Mucosa of stomach (tissue), 1 donor: ENCODE measurements around the gene PIAS4.

Experiments
- H3K27me3 ChIP-seq: one replicate; pipeline ENCODE4 v1.7.0; 2013; ENCODE audit warnings: mild to moderate bottlenecking, low read length; ENCODE audit not compliant: control insufficient read depth, insufficient read depth
- H3K36me3 ChIP-seq: one replicate; pipeline ENCODE4 v1.7.0; 2013; ENCODE audit warnings: low read length; ENCODE audit not compliant: control insufficient read depth, insufficient read depth
- H3K4me1 ChIP-seq: one replicate; pipeline ENCODE4 v1.7.0; 2013; ENCODE audit warnings: mild to moderate bottlenecking, low read length; ENCODE audit not compliant: control insufficient read depth, insufficient read depth
- H3K4me3 ChIP-seq: one replicate; pipeline ENCODE4 v1.7.0; 2013; ENCODE audit warnings: low read length
- H3K9ac ChIP-seq: one replicate; pipeline ENCODE4 v1.7.0; 2013; ENCODE audit warnings: mild to moderate bottlenecking, low read length, moderate library complexity
- H3K9me3 ChIP-seq: one replicate; pipeline ENCODE4 v1.7.0; 2013; ENCODE audit warnings: mild to moderate bottlenecking, low read length, moderate library complexity; ENCODE audit not compliant: control insufficient read depth
- donor health status: Pancreatic carcinoma.

The PIAS4 gene

GRCh38 chr19:4065430-4066175 lies 58.1 kb downstream of the PIAS4 start:
- Histone ChIP-seq H3K36me3 (no peaks in the 10 kb centered on the region), H3K4me3 (no peak overlapping the region), H3K27me3 (no peaks in the 10 kb centered on the region), H3K4me1 (peaks cover 43% of the 10 kb centered on the region), H3K9ac (no peak overlapping the region), H3K9me3 (no peaks in the 10 kb centered on the region)

- Histone ChIP-seq H3K36me3 (no peaks in the 10 kb centered on the region), H3K9me3 (no peaks in the 10 kb centered on the region), H3K9ac (peak overlapping the region; percentile 81), H3K4me1 (peaks cover 38% of the 10 kb centered on the region), H3K4me3 (no peak overlapping the region), H3K27me3 (no peaks in the 10 kb centered on the region)
Measured at GRCh38 chr19:4066176-4066606, 58.7 kb downstream of the PIAS4 start.

DNA sequence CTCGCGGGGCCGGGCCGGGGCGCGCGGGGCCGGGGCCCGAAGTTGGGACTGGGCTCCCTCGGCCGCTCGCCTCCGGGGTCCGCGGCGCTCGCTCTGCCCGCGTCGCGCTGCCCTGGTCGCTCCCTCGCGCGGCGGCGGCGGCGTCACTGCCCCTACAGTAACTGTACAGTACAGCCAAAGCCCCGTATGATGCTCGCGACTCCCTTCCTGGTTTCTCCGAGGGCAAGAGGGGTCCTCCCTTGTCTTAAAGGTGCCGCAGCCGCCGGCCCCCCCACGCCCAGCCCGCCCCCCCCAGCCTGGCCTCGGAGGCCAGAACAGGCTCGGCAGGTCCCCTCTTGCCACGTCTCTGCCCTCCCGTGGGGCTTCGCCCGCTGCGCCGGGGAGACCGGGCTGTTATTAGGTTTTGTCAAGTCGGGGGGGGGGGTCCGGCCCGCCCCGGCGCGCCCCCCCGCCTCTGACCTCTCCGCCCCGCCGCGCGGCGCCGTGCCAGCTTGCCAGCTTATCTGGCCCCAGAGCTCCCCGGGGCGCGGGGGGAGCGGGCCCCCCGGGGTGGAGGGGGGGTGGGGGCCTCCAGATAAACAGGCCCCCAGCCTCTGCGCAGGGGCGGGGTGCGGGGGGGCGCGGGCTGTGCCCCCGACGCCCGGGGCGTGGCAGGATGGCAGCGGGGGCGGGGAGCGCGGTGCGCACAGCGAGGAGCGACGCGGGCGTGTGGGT lies 59.3 kb downstream of the PIAS4 start, which contains the start of gene ZBTB7A:
ZBTB7A (minus strand) TSS at position 218 of the 714 bp plus-strand sequence. CDS start 11,667 bp downstream, outside the sequence.
- Histone ChIP-seq H3K4me1 (peaks cover 31% of the 10 kb centered on the region), H3K36me3 (no peaks in the 10 kb centered on the region), H3K9ac (peak within 1 kb of the TSS; percentile 84), H3K9me3 (no peaks in the 10 kb centered on the region), H3K4me3 (peak within 1 kb of the TSS; percentile 36), H3K27me3 (no peaks in the 10 kb centered on the region)

GRCh38 chr19:4067396-4068046 lies 60.0 kb downstream of the PIAS4 start:
- Histone ChIP-seq H3K36me3 (no peaks in the 10 kb centered on the region), H3K27me3 (no peaks in the 10 kb centered on the region), H3K4me1 (peaks cover 24% of the 10 kb centered on the region), H3K9ac (peak overlapping the region; percentile 84), H3K9me3 (no peaks in the 10 kb centered on the region), H3K4me3 (peak overlapping the region; percentile 36)

- Histone ChIP-seq H3K4me1 (peaks cover 16% of the 10 kb centered on the region), H3K36me3 (no peaks in the 10 kb centered on the region), H3K4me3 (no peak overlapping the region), H3K27me3 (no peaks in the 10 kb centered on the region), H3K9ac (peak overlapping the region; percentile 84), H3K9me3 (no peaks in the 10 kb centered on the region)
Measured at GRCh38 chr19:4068047-4068966, 60.8 kb downstream of the PIAS4 start.

GRCh38 chr19:4069331-4069959 lies 61.9 kb downstream of the PIAS4 start:
- H3K4me3 ChIP-seq = no peak overlapping the region
- H3K27me3 ChIP-seq = no peaks in the 10 kb centered on the region
- no peaks in the 10 kb centered on the region for H3K9me3 ChIP-seq
- H3K4me1 ChIP-seq = peaks cover 9% of the 10 kb centered on the region
- H3K36me3 ChIP-seq = no peaks in the 10 kb centered on the region
- H3K9ac ChIP-seq = no peak overlapping the region

DNA sequence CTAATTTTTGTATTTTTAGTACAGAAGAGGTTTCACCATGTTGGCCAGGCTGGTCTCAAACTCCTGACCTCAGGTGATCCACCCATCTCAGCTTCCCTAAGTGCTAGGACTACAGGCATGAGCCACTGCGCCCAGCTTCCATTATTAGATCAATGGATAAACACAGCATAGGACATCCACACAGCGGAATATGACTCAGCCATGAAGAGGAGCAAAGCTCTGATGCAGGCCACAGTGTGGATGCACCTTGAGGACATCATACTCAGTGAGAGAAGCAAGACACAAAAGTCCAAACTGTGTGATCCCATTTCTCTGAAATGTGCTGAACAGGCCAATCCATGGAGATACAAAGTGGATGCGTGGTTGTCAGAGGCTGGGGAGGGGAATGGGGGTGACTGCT lies 64.1 kb downstream of the PIAS4 start:
- no peaks in the 10 kb centered on the region for H3K27me3 ChIP-seq
- H3K9ac ChIP-seq = no peak overlapping the region
- no peaks in the 10 kb centered on the region for H3K9me3 ChIP-seq
- no peak overlapping the region for H3K4me3 ChIP-seq
- no peaks in the 10 kb centered on the region for H3K36me3 ChIP-seq
- H3K4me1 ChIP-seq = peaks cover 9% of the 10 kb centered on the region

- H3K4me3 ChIP-seq = no peak overlapping the region
- no peaks in the 10 kb centered on the region for H3K36me3 ChIP-seq
- no peaks in the 10 kb centered on the region for H3K27me3 ChIP-seq
- H3K9me3 ChIP-seq = no peaks in the 10 kb centered on the region
- H3K9ac ChIP-seq = no peak overlapping the region
- peaks cover 18% of the 10 kb centered on the region for H3K4me1 ChIP-seq
Measured at GRCh38 chr19:4075373-4075772, 67.8 kb downstream of the PIAS4 start.

- no peak overlapping the region for H3K4me3 ChIP-seq
- no peaks in the 10 kb centered on the region for H3K36me3 ChIP-seq
- peak overlapping the region; percentile 69 for H3K9ac ChIP-seq
- H3K27me3 ChIP-seq = no peaks in the 10 kb centered on the region
- no peaks in the 10 kb centered on the region for H3K9me3 ChIP-seq
- H3K4me1 ChIP-seq = peaks cover 18% of the 10 kb centered on the region
Measured at GRCh38 chr19:4077007-4077374, 69.5 kb downstream of the PIAS4 start.

DNA sequence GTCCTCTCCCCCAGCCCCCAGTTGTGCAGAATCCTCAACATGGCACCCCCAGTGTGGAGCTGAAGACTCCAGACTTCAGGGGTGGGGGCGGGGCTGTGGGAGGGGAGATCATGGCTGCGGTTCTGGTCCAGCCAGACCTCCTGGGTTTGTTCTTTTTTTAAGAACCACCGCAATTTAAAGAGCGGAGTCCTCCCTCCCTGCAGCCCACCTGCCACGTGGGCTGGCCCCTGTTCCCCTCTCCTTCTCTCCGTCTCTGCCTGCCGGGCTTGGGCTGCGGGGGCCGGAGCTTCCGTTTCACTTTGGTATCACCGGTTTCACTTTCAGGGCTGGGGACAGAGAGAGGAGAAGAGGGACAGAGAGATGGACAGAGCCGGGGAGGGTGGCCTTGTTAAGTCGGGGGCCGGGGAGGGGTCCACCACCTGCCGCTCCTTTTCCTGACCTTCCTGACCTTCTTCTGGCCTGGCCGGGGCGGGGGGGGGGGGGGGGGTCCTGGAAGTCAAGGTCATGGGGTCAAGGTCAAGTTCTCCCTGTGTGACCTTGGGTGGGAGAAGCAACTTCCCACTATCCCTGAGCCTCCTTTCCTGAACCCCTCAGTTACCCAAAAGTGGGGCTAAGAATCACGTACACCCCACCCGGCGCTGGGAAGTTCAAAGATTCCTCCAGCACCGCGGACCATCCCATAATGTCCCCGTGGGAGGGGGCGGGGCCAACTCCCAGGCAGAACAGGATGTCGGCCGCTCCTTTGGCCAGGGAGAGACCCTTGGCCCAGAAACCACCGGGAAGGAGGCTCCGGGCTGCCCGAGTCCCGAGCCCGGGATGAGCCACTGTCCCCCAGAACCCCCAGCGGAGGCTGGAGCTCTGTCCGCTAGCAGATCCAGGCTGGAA lies 70.5 kb downstream of the PIAS4 start:
- peaks cover 18% of the 10 kb centered on the region for H3K4me1 ChIP-seq
- no peaks in the 10 kb centered on the region for H3K27me3 ChIP-seq
- H3K9ac ChIP-seq = peak overlapping the region; percentile 69
- no peaks in the 10 kb centered on the region for H3K36me3 ChIP-seq
- H3K9me3 ChIP-seq = no peaks in the 10 kb centered on the region
- no peak overlapping the region for H3K4me3 ChIP-seq
